ENCODE measurements around the gene ZNF860. TPM values are rescaled to one million over a fixed set of nuclear protein-coding genes. Genes with fewer than 3 reads are reported as not detected.

Gene ZNF860
- total and polyA plus RNA-seq, 5 experiments from 2014 or later = 1.1 to 2.1 TPM; not detected in 3

Other genes starting within 250 kb of the ZNF860 start
- 10 to 100 TPM; 10.7 to 11.2 TPM for gene OSBPL10, start 488 bp upstream of the ZNF860 start, total RNA-seq
- under 1 TPM; 0.03 to 0.08 (median 0.03) TPM for gene OSBPL10, start 488 bp upstream of the ZNF860 start, polyA plus RNA-seq
- gene GPD1L, start 124.9 kb downstream of the ZNF860 start, total RNA-seq = 10 to 100 TPM; 16.6 to 20.5 TPM
- 10 to 100 TPM in 1 of 3 donors, 1 to 10 TPM in 2; 8.0 to 10.4 (median 10.0) TPM for gene GPD1L, start 124.9 kb downstream of the ZNF860 start, polyA plus RNA-seq